GM23338 (cell line): ENCODE measurements around the gene CALY.

Experiments
- CREB1 ChIP-seq: fragments of 250-450 bp; sonication (Bioruptor Pico); IDR thresholded peaks from 2 replicates; pipeline ENCODE4 v1.5.0; 2020; ENCODE audit warnings: low read depth, mild to moderate bottlenecking, moderate library complexity
- ETS1 ChIP-seq: IDR thresholded peaks from 2 replicates; pipeline ENCODE4 v1.6.1; 2016; ENCODE audit warnings: antibody characterized with exemption
- EZH2 ChIP-seq: fragments of 200-600 bp; sonication (generic); IDR thresholded peaks from one replicate; pipeline ENCODE4 v1.8.0; 2017; ENCODE audit warnings: antibody characterized with exemption, mild to moderate bottlenecking, low read depth; ENCODE audit not compliant: unreplicated experiment
- EZH2phosphoT487 ChIP-seq: fragments of 200-600 bp; sonication (generic); IDR thresholded peaks from one replicate; pipeline ENCODE4 v1.8.1; 2018; ENCODE audit warnings: antibody characterized with exemption; ENCODE audit not compliant: unreplicated experiment
- JUNB ChIP-seq: IDR thresholded peaks from one replicate; pipeline ENCODE4 v1.6.1; 2016; ENCODE audit warnings: antibody characterized with exemption; ENCODE audit not compliant: unreplicated experiment
- NANOG ChIP-seq: IDR thresholded peaks from 2 replicates; pipeline ENCODE4 v1.6.1; 2016; ENCODE audit warnings: antibody characterized with exemption, borderline replicate concordance
- POLR2AphosphoS5 ChIP-seq: IDR thresholded peaks from 2 replicates; pipeline ENCODE4 v1.6.1; 2016; ENCODE audit warnings: antibody characterized with exemption, low read depth
- REST ChIP-seq: IDR thresholded peaks from one replicate; pipeline ENCODE4 v1.6.1; 2018; ENCODE audit warnings: antibody characterized with exemption; ENCODE audit not compliant: unreplicated experiment
- ZNF114 ChIP-seq: fragments of 250-450 bp; sonication (Bioruptor Pico); IDR thresholded peaks from 2 replicates; pipeline ENCODE4 v1.5.0; 2020; ENCODE audit warnings: mild to moderate bottlenecking, moderate library complexity
- TF ChIP-seq, protein P1 (sequence below), 2 experiments: fragments of 200-600 bp in 1 of 2; sonication (generic) in 1 of 2; conservative IDR thresholded peaks; 2 replicates each; pipeline versions ENCODE4 v1.5.1 to v1.6.1; 2016 to 2017; ENCODE audit warnings: antibody characterized with exemption in 2 of 2, low read depth in 2 of 2, mild to moderate bottlenecking in 2 of 2, moderate library complexity in 1 of 2

- TF ChIP-seq, protein P1, sequence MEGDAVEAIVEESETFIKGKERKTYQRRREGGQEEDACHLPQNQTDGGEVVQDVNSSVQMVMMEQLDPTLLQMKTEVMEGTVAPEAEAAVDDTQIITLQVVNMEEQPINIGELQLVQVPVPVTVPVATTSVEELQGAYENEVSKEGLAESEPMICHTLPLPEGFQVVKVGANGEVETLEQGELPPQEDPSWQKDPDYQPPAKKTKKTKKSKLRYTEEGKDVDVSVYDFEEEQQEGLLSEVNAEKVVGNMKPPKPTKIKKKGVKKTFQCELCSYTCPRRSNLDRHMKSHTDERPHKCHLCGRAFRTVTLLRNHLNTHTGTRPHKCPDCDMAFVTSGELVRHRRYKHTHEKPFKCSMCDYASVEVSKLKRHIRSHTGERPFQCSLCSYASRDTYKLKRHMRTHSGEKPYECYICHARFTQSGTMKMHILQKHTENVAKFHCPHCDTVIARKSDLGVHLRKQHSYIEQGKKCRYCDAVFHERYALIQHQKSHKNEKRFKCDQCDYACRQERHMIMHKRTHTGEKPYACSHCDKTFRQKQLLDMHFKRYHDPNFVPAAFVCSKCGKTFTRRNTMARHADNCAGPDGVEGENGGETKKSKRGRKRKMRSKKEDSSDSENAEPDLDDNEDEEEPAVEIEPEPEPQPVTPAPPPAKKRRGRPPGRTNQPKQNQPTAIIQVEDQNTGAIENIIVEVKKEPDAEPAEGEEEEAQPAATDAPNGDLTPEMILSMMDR (conservative IDR thresholded peaks at IDR 0.05; ENCODE audit: low read depth in 2 of 2): no peak
- TF ChIP-seq POLR2AphosphoS5 (no peak), JUNB (no peak), EZH2 (no peak), ZNF114 (no peak), EZH2phosphoT487 (no peak), REST (no peak), CREB1 (no peak), NANOG (no peak), ETS1 (no peak)
Measured at GRCh38 chr10:133342942-133343341, 6.2 kb upstream of the CALY start.
